Vagina (tissue), 2 donors: ENCODE measurements around the gene BMPR1B.

Experiments
- POLR2A ChIP-seq, 2 donors: fragments of 450-650 bp; IDR thresholded peaks; one replicate each; pipeline ENCODE4 v1.6.1; 2017; ENCODE audit warnings: antibody characterized with exemption in 2 of 2, mild to moderate bottlenecking in 2 of 2, moderate library complexity in 2 of 2
- TF ChIP-seq, protein P1 (sequence below), 3 experiments: fragments of 450-650 bp in 2 of 3; fragments of 200-600 bp in 1 of 3; sonication (generic) in 1 of 3; IDR thresholded peaks; one replicate each; pipeline ENCODE4 v1.5.1; 2017 to 2019; ENCODE audit warnings: antibody characterized with exemption in 3 of 3, mild to moderate bottlenecking in 2 of 3, moderate library complexity in 2 of 3

DNA sequence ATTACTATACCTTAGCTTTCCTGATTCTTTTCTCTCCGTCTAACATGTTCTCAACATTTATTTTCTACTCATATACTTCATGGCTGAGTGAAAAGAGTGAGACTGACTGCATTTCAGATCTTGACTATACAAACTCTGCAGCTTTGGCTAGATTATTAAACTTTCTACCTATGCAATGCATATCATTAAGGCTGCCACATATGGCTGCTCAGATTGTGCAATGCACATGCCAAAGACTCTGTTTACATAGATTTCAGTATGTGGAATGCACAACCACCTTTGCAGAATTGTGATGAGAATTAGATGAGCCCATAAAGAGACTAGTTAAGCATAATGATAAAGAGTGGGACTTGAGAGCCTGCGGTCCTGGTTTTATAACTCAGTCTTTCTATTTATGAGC lies 196.5 kb downstream of the BMPR1B start:
- TF ChIP-seq, protein P1, sequence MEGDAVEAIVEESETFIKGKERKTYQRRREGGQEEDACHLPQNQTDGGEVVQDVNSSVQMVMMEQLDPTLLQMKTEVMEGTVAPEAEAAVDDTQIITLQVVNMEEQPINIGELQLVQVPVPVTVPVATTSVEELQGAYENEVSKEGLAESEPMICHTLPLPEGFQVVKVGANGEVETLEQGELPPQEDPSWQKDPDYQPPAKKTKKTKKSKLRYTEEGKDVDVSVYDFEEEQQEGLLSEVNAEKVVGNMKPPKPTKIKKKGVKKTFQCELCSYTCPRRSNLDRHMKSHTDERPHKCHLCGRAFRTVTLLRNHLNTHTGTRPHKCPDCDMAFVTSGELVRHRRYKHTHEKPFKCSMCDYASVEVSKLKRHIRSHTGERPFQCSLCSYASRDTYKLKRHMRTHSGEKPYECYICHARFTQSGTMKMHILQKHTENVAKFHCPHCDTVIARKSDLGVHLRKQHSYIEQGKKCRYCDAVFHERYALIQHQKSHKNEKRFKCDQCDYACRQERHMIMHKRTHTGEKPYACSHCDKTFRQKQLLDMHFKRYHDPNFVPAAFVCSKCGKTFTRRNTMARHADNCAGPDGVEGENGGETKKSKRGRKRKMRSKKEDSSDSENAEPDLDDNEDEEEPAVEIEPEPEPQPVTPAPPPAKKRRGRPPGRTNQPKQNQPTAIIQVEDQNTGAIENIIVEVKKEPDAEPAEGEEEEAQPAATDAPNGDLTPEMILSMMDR (IDR thresholded peaks at IDR 0.05): no peak
- TF ChIP-seq POLR2A (IDR thresholded peaks at IDR 0.05): no peak
